Vein endothelial cell (primary cell): Measurements from ENCODE around the gene PSIP1. TPM values are rescaled to one million over a fixed set of nuclear protein-coding genes. Genes with fewer than 3 reads are reported as not detected.

Source experiments
- small RNA-seq: library from RNA; depleted of rRNA; stranded (forward); fragments of <200 nt; gene quantifications from one replicate; pipeline ENCODE3, GENCODE V24; 2012
- total RNA-seq: library from RNA; depleted of rRNA; stranded (reverse); fragments of >200 nt; gene quantifications from 2 replicates; pipeline ENCODE4 v1.2.3, GENCODE V29; 2012

PSIP1 gene
- total RNA-seq, result 46.1 and 52.9 TPM in 2 replicates

DNA sequence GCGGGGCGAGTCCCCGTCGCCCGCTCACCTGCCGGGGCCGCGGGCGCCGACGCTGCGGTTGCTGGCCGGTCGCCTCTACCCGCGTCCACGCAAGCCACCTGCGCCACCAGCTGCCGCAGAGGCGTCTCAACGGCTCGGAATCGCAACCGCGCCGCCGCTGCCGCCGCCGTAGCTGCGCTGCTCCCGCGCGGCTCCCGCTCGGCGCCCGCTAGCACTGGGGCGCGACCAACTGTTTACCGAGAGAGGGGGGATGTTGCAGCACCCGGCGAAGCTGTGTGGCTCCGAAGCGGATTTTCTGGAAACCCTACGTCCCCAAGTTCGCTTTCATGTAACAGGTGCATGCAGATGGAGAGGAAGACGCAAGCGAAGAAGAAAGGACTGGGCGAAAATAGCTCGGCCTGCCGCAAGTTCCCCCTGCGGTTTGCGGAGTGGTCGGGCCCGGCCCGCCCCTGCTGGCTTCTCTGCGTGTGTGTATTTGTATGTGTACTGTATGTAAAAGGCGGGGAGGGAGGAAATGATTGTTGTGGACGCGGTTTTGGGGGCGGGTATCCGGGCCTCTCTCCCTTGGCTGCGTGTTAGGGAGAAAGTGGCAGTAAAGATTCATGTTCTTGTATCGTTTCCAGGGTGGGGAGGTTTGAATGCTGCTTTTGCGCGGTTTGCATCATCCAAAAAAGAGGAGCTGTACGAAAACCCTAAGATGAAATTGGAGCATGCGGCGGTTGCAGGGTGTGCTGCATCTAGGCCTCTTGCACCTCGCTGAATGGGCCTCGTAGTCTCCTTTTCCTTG lies at the start of gene PSIP1:
Gene PSIP1 (minus strand): TSS at position 182 of the 787 bp plus-strand sequence. CDS start 782 bp downstream, outside the sequence.

GRCh38 chr9:15552636-15553527 lies 42.1 kb upstream of the PSIP1 start, which contains the start of gene CCDC171:
Gene CCDC171, plus strand, starts transcription at chr9:15553043. Its CDS starts 11,046 bp downstream, at chr9:15564089.

GRCh38 chr9:15422372-15423230 lies 88.2 kb downstream of the PSIP1 start, which contains the start of gene SNAPC3:
Gene SNAPC3, plus strand, starts transcription at chr9:15422876. Its CDS starts 4 bp downstream, at chr9:15422880.

Small RNA genes lying within 50 kb of the gene (small RNA-seq; reads per million reads assigned to genes)
- gene AL513423.1, result not detected
- gene RN7SL98P, result not detected
- not detected for gene RNU6-246P
- gene RNU6-319P, result not detected

Other genes with a start within 250 kb of the PSIP1 start
- 4.3 and 4.9 TPM in 2 replicates for gene TTC39B, start 203.8 kb downstream of the PSIP1 start, total RNA-seq
- 31.4 and 36.4 TPM in 2 replicates for gene SNAPC3, start 88.1 kb downstream of the PSIP1 start, total RNA-seq
- 0.98 and 1.1 TPM in 2 replicates for gene CCDC171, start 42.1 kb upstream of the PSIP1 start, total RNA-seq